ENCODE measurements around the gene METTL4. TPM values are rescaled to one million over a fixed set of nuclear protein-coding genes. Genes with fewer than 3 reads are reported as not detected.
A peak's percentile ranks its signal among the peaks of the same experiment; 100 is the strongest.
"Not testable (repeated sequence)": the region's sequence is repeated elsewhere in the genome, so short reads cannot be mapped to it uniquely, and the experiment has no call there.

Gene METTL4
- total and polyA plus RNA-seq, 3 experiments from 2014 or later = 14.4 to 22.8 (median 21.4) TPM

- no peak overlapping the region for H3K4me3 ChIP-seq (ENCODE audit: low read length)
- CTCF ChIA-PET = no interaction called here
- no peaks in the 10 kb centered on the region for H3K4me1 Mint-ChIP-seq
- H3K36me3 Mint-ChIP-seq = peaks cover 14 to 59% (median 20%) of the 10 kb centered on the region in 3 donors
- DNase-seq = no peak
- no peak overlapping the region for H3K4me3 Mint-ChIP-seq
- H3K9me3 ChIP-seq (ENCODE audit: low read length) = no peaks in the 10 kb centered on the region
- peak overlapping the region in 2 of 8 donors; percentile 18 to 71 for H3K27ac Mint-ChIP-seq
- no peak overlapping the region for H3K27ac ChIP-seq (ENCODE audit: low read depth, low read length)
- POLR2A ChIA-PET = no interaction called here
- no peaks in the 10 kb centered on the region for H3K9me3 Mint-ChIP-seq
- H3K27me3 Mint-ChIP-seq = no peaks in the 10 kb centered on the region
- H3K4me1 ChIP-seq (ENCODE audit: insufficient read depth, low read length) = no peaks in the 10 kb centered on the region
- H3K36me3 ChIP-seq (ENCODE audit: insufficient read depth, low read length) = peaks cover 4% of the 10 kb centered on the region
- H3K27me3 ChIP-seq (ENCODE audit: insufficient read depth, low read length, poor library complexity, severe bottlenecking) = no peaks in the 10 kb centered on the region
Measured at GRCh38 chr18:2534906-2535305, 36.4 kb downstream of the METTL4 start.

- no peak for DNase-seq
- no peak overlapping the region for H3K27ac ChIP-seq (ENCODE audit: low read depth, low read length)
- no peak overlapping the region for H3K4me3 Mint-ChIP-seq
- H3K36me3 ChIP-seq (ENCODE audit: insufficient read depth, low read length) = no peaks in the 10 kb centered on the region
- no peaks in the 10 kb centered on the region for H3K27me3 ChIP-seq (ENCODE audit: insufficient read depth, low read length, poor library complexity, severe bottlenecking)
- POLR2A ChIA-PET = no interaction called here
- CTCF ChIA-PET = interaction anchor here (1.1 kb wide), 1 partner anchor 17 kb away, joined by 3 read pairs; no protein-coding TSS in a partner anchor
- no peaks in the 10 kb centered on the region for H3K27me3 Mint-ChIP-seq
- no peaks in the 10 kb centered on the region for H3K9me3 ChIP-seq (ENCODE audit: low read length)
- no peak overlapping the region for H3K27ac Mint-ChIP-seq
- no peaks in the 10 kb centered on the region for H3K9me3 Mint-ChIP-seq
- no peaks in the 10 kb centered on the region for H3K4me1 ChIP-seq (ENCODE audit: insufficient read depth, low read length)
- H3K4me1 Mint-ChIP-seq = no peaks in the 10 kb centered on the region
- peaks cover 14 to 47% (median 23%) of the 10 kb centered on the region in 3 donors for H3K36me3 Mint-ChIP-seq
- H3K4me3 ChIP-seq (ENCODE audit: low read length) = no peak overlapping the region
Measured at GRCh38 chr18:2532797-2533196, 38.5 kb downstream of the METTL4 start.

- Histone ChIP-seq H3K36me3 (ENCODE audit: insufficient read depth, low read length) (no peaks in the 10 kb centered on the region), H3K4me1 (ENCODE audit: insufficient read depth, low read length) (no peaks in the 10 kb centered on the region), H3K4me3 (ENCODE audit: low read length) (no peak overlapping the region), H3K9me3 (ENCODE audit: low read length) (no peaks in the 10 kb centered on the region), H3K27me3 (ENCODE audit: insufficient read depth, low read length, poor library complexity, severe bottlenecking) (no peaks in the 10 kb centered on the region), H3K27ac (ENCODE audit: low read depth, low read length) (no peak overlapping the region)
- no peak for DNase-seq
- Mint-ChIP-seq H3K36me3 (peaks cover 14 to 43% (median 22%) of the 10 kb centered on the region in 3 donors), H3K9me3 (no peaks in the 10 kb centered on the region), H3K4me3 (no peak overlapping the region), H3K4me1 (no peaks in the 10 kb centered on the region), H3K27ac (no peak overlapping the region), H3K27me3 (no peaks in the 10 kb centered on the region)
- ChIA-PET POLR2A (no interaction called here), CTCF (interaction anchor here (1.1 kb wide), 1 partner anchor 18 kb away, joined by 3 read pairs; no protein-coding TSS in a partner anchor)
Measured at GRCh38 chr18:2531751-2532150, 39.6 kb downstream of the METTL4 start.

GRCh38 chr18:2529154-2529553 is 42.2 kb downstream of the METTL4 start:
- ChIA-PET POLR2A (interaction anchor here (0.6 kb wide), 1 partner anchor 17 kb away, joined by 3 read pairs; no protein-coding TSS in a partner anchor), CTCF (no interaction called here)
- Mint-ChIP-seq H3K4me1 (no peaks in the 10 kb centered on the region), H3K27me3 (no peaks in the 10 kb centered on the region), H3K4me3 (no peak overlapping the region), H3K27ac (no peak overlapping the region), H3K36me3 (peaks cover 13 to 20% (median 14%) of the 10 kb centered on the region in 3 donors), H3K9me3 (no peaks in the 10 kb centered on the region)
- H3K9me3 ChIP-seq (ENCODE audit: low read length) = no peaks in the 10 kb centered on the region
- no peak overlapping the region for H3K4me3 ChIP-seq (ENCODE audit: low read length)
- H3K27ac ChIP-seq (ENCODE audit: low read depth, low read length) = no peak overlapping the region
- no peaks in the 10 kb centered on the region for H3K4me1 ChIP-seq (ENCODE audit: insufficient read depth, low read length)
- DNase-seq = no peak
- no peaks in the 10 kb centered on the region for H3K36me3 ChIP-seq (ENCODE audit: insufficient read depth, low read length)
- no peaks in the 10 kb centered on the region for H3K27me3 ChIP-seq (ENCODE audit: insufficient read depth, low read length, poor library complexity, severe bottlenecking)

- Histone ChIP-seq H3K27ac (ENCODE audit: low read depth, low read length) (no peak overlapping the region), H3K4me3 (ENCODE audit: low read length) (no peak overlapping the region), H3K9me3 (ENCODE audit: low read length) (no peaks in the 10 kb centered on the region), H3K4me1 (ENCODE audit: insufficient read depth, low read length) (no peaks in the 10 kb centered on the region), H3K36me3 (ENCODE audit: insufficient read depth, low read length) (no peaks in the 10 kb centered on the region), H3K27me3 (ENCODE audit: insufficient read depth, low read length, poor library complexity, severe bottlenecking) (no peaks in the 10 kb centered on the region)
- Mint-ChIP-seq H3K9me3 (no peaks in the 10 kb centered on the region), H3K4me3 (no peak overlapping the region), H3K36me3 (peaks cover 0 to 6% (median 3%) of the 10 kb centered on the region in 3 donors), H3K4me1 (peaks cover 0 to 8% (median 3%) of the 10 kb centered on the region in 3 donors), H3K27me3 (peaks cover 0 to 1% of the 10 kb centered on the region in 2 donors), H3K27ac (no peak overlapping the region)
- no peak for DNase-seq
- ChIA-PET CTCF (no interaction called here), POLR2A (no interaction called here)
Measured at GRCh38 chr18:2526329-2526728, 45.0 kb downstream of the METTL4 start.

DNA sequence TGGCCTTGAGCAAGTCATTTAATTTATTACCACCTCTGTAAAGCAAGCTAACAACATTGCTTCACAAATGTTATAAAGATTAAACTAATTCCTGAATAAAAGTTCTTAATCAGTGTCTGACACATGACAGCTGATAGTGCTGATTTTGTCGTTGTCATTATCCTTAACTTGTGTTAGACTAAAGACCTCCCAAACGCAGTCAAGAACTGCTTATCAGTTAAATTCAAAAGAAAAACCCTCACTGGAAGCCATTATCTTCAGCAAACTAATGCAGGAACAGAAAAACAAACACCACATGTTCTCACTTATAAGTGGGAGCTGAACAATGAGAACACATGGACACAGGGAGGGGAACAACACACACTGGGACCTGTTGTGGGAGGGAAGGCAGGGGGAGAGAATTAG is 46.5 kb downstream of the METTL4 start:
- POLR2A ChIA-PET; H3K36me3 Mint-ChIP-seq; H3K27me3 ChIP-seq (ENCODE audit: insufficient read depth, low read length, poor library complexity, severe bottlenecking); H3K36me3 ChIP-seq (ENCODE audit: insufficient read depth, low read length); H3K27ac ChIP-seq (ENCODE audit: low read depth, low read length); H3K9me3 ChIP-seq (ENCODE audit: low read length); H3K4me3 Mint-ChIP-seq; H3K4me3 ChIP-seq (ENCODE audit: low read length); DNase-seq; H3K27ac Mint-ChIP-seq; H3K4me1 Mint-ChIP-seq; H3K27me3 Mint-ChIP-seq; H3K4me1 ChIP-seq (ENCODE audit: insufficient read depth, low read length); H3K9me3 Mint-ChIP-seq: not testable (repeated sequence)
- CTCF ChIA-PET = interaction anchor here (1.7 kb wide), 1 partner anchor 11 kb away, joined by 3 read pairs; no protein-coding TSS in a partner anchor

- H3K27me3 Mint-ChIP-seq = peaks cover 0 to 1% of the 10 kb centered on the region in 2 donors
- no peak overlapping the region for H3K4me3 ChIP-seq (ENCODE audit: low read length)
- no peaks in the 10 kb centered on the region for H3K9me3 ChIP-seq (ENCODE audit: low read length)
- H3K9me3 Mint-ChIP-seq = no peaks in the 10 kb centered on the region
- no peak for DNase-seq
- H3K27ac Mint-ChIP-seq = no peak overlapping the region
- no peaks in the 10 kb centered on the region for H3K36me3 ChIP-seq (ENCODE audit: insufficient read depth, low read length)
- H3K36me3 Mint-ChIP-seq = peaks cover 0 to 10% (median 4%) of the 10 kb centered on the region in 3 donors
- CTCF ChIA-PET = no interaction called here
- POLR2A ChIA-PET = no interaction called here
- no peaks in the 10 kb centered on the region for H3K4me1 ChIP-seq (ENCODE audit: insufficient read depth, low read length)
- H3K4me3 Mint-ChIP-seq = peak overlapping the region in 1 of 7 donors; percentile 26
- H3K27ac ChIP-seq (ENCODE audit: low read depth, low read length) = no peak overlapping the region
- no peaks in the 10 kb centered on the region for H3K27me3 ChIP-seq (ENCODE audit: insufficient read depth, low read length, poor library complexity, severe bottlenecking)
- H3K4me1 Mint-ChIP-seq = peaks cover 0 to 8% (median 3%) of the 10 kb centered on the region in 3 donors
Measured at GRCh38 chr18:2522112-2522511, 49.2 kb downstream of the METTL4 start.

DNA sequence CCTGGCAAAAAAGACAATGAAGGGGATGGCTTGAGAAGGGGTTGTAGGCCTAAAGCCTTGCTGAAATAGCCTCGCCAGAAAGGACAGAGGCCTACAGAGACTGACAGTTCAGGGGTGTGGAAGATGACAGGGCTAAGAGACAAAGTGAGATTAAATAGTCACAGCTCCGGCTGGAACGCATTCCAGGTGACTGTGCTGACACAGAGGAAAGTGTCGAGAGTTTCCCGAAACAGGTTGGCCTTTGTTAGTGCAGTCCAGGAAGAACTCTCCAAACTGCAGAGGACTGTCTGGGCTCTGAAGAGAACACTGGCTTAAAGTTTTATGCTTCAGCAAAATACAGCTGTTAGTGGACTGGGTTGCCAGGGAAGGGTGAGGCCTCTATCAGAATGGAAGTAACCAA is 52.8 kb downstream of the METTL4 start:
- H3K4me1 Mint-ChIP-seq = peaks cover 19 to 28% (median 19%) of the 10 kb centered on the region in 3 donors
- no peaks in the 10 kb centered on the region for H3K9me3 ChIP-seq (ENCODE audit: low read length)
- peaks cover 0 to 1% of the 10 kb centered on the region in 2 donors for H3K27me3 Mint-ChIP-seq
- H3K27ac Mint-ChIP-seq = no peak overlapping the region
- no peaks in the 10 kb centered on the region for H3K27me3 ChIP-seq (ENCODE audit: insufficient read depth, low read length, poor library complexity, severe bottlenecking)
- peaks cover 0 to 10% (median 6%) of the 10 kb centered on the region in 3 donors for H3K36me3 Mint-ChIP-seq
- no peaks in the 10 kb centered on the region for H3K9me3 Mint-ChIP-seq
- peaks cover 10% of the 10 kb centered on the region for H3K4me1 ChIP-seq (ENCODE audit: insufficient read depth, low read length)
- ChIA-PET POLR2A (no interaction called here), CTCF (no interaction called here)
- H3K27ac ChIP-seq (ENCODE audit: low read depth, low read length) = no peak overlapping the region
- no peak overlapping the region for H3K4me3 Mint-ChIP-seq
- no peaks in the 10 kb centered on the region for H3K36me3 ChIP-seq (ENCODE audit: insufficient read depth, low read length)
- H3K4me3 ChIP-seq (ENCODE audit: low read length) = no peak overlapping the region
- no peak for DNase-seq

Measured in CD8-positive, alpha-beta memory T cell (primary cell).